ENCODE results near the gene PRTG.

Gene PRTG

GRCh38 chr15:55673287-55673686 is 69.7 kb downstream of the PRTG start:
- no peak for ATAC-seq

GRCh38 chr15:55669270-55669669 is 73.7 kb downstream of the PRTG start:
- ATAC-seq: no peak; the same call in 2 of the 3 replicates
- peak; percentile 48; the same call in 1 of the 2 replicates for TF ChIP-seq TCF4 (CRISPR knock-in tag; IDR thresholded peaks at IDR 0.05; ENCODE audit: borderline replicate concordance)
- TF ChIP-seq ZNF70 (CRISPR knock-in tag; IDR thresholded peaks at IDR 0.05): no peak

More at GRCh38 chr15:55673287-55673686, 69.7 kb downstream of the PRTG start:
- TF ChIP-seq ZFP3 (CRISPR knock-in tag; IDR thresholded peaks at IDR 0.05) (no peak), ZNF565 (CRISPR knock-in tag; conservative IDR thresholded peaks at IDR 0.05; ENCODE audit: low read depth) (no peak), PPARA (CRISPR knock-in tag; IDR thresholded peaks at IDR 0.05; ENCODE audit: borderline replicate concordance) (no peak), CSRNP3 (CRISPR knock-in tag; IDR thresholded peaks at IDR 0.05) (no peak), ZNF70 (CRISPR knock-in tag; IDR thresholded peaks at IDR 0.05) (no peak), ZC3H10 (CRISPR knock-in tag; IDR thresholded peaks at IDR 0.05) (no peak), BACH2 (CRISPR knock-in tag; IDR thresholded peaks at IDR 0.05; ENCODE audit: borderline replicate concordance) (no peak), GLIS3 (CRISPR knock-in tag; IDR thresholded peaks at IDR 0.05) (no peak), OSR1 (CRISPR knock-in tag; IDR thresholded peaks at IDR 0.05) (no peak), CREB5 (CRISPR knock-in tag; IDR thresholded peaks at IDR 0.05; ENCODE audit: low read depth) (no peak)

GRCh38 chr15:55665605-55666227 is 77.2 kb downstream of the PRTG start:
- ATAC-seq: no peak
- TF ChIP-seq ZNF565 (CRISPR knock-in tag; conservative IDR thresholded peaks at IDR 0.05; ENCODE audit: low read depth): no peak
- TF ChIP-seq ESRRG (CRISPR knock-in tag; IDR thresholded peaks at IDR 0.05): no peak
- TF ChIP-seq TCF4 (CRISPR knock-in tag; IDR thresholded peaks at IDR 0.05; ENCODE audit: borderline replicate concordance): no peak
- TF ChIP-seq POU6F1 (CRISPR knock-in tag; IDR thresholded peaks at IDR 0.05; ENCODE audit: borderline replicate concordance, low read depth): no peak
- TF ChIP-seq ZFP3 (CRISPR knock-in tag; IDR thresholded peaks at IDR 0.05): no peak
- no peak for TF ChIP-seq TOX (CRISPR knock-in tag; IDR thresholded peaks at IDR 0.05; ENCODE audit: borderline replicate concordance)
- TF ChIP-seq ZNF70 (CRISPR knock-in tag; IDR thresholded peaks at IDR 0.05): no peak
- TF ChIP-seq OSR1 (CRISPR knock-in tag; IDR thresholded peaks at IDR 0.05): no peak
- TF ChIP-seq GLIS3 (CRISPR knock-in tag; IDR thresholded peaks at IDR 0.05): no peak
- TF ChIP-seq ZC3H10 (CRISPR knock-in tag; IDR thresholded peaks at IDR 0.05): no peak
- TF ChIP-seq PATZ1 (CRISPR knock-in tag; IDR thresholded peaks at IDR 0.05; ENCODE audit: borderline replicate concordance): no peak
- no peak for TF ChIP-seq TSHZ2 (CRISPR knock-in tag; IDR thresholded peaks at IDR 0.05)
- TF ChIP-seq ZNF8 (CRISPR knock-in tag; IDR thresholded peaks at IDR 0.05): no peak

- no peak for ATAC-seq
- TF ChIP-seq RARB (CRISPR knock-in tag; IDR thresholded peaks at IDR 0.05) (no peak), TSHZ2 (CRISPR knock-in tag; IDR thresholded peaks at IDR 0.05) (no peak), ZNF70 (CRISPR knock-in tag; IDR thresholded peaks at IDR 0.05) (no peak), BACH2 (CRISPR knock-in tag; IDR thresholded peaks at IDR 0.05; ENCODE audit: borderline replicate concordance) (no peak), ZNF8 (CRISPR knock-in tag; IDR thresholded peaks at IDR 0.05) (no peak), OSR1 (CRISPR knock-in tag; IDR thresholded peaks at IDR 0.05) (no peak), CREB5 (CRISPR knock-in tag; IDR thresholded peaks at IDR 0.05; ENCODE audit: low read depth) (no peak)
These were observed 81.5 kb downstream of the PRTG start for GRCh38 chr15:55661428-55661827.
